ENCODE results near the gene MAP3K3.
A peak's percentile ranks its signal among the peaks of the same experiment; 100 is the strongest.

- TF ChIP-seq CTCF (conservative IDR thresholded peaks at IDR 0.05 in 1 of 2, IDR thresholded peaks at IDR 0.05 in 1 of 2; ENCODE audit: extremely low read depth in 1 of 2, insufficient read depth in 1 of 2, low read depth in 1 of 2, low read length in 2 of 2) (peak; percentile 24 to 43), EZH2 (IDR thresholded peaks at IDR 0.05; ENCODE audit: borderline replicate concordance, low read length) (no peak)
Measured at GRCh38 chr17:63573634-63574033, 48.6 kb upstream of the MAP3K3 start.
